Naive thymus-derived CD4-positive, alpha-beta T cell (primary cell): ENCODE results near the gene TMEM212. TPM values are rescaled to one million over a fixed set of nuclear protein-coding genes. Genes with fewer than 3 reads are reported as not detected.
"Not testable (repeated sequence)": the region's sequence is repeated elsewhere in the genome, so short reads cannot be mapped to it uniquely, and the experiment has no call there.

Source experiments
- ATAC-seq: fragments of 150-1000 bp; cut with Tn5 transposase; 2 replicates; pipeline ENCODE4 v1.10.0; 2021; ENCODE audit warnings: mild to moderate bottlenecking, moderate library complexity
- CTCF ChIA-PET: fragments of 350-600 bp; sonication (Branson Sonifier 250); formaldehyde crosslinking; loops from one replicate; lab custom pipeline; 2021; ENCODE audit warnings: antibody characterized with exemption; lab: Charles Lee
- POLR2A ChIA-PET: fragments of 350-600 bp; sonication (Branson Sonifier 250); formaldehyde crosslinking; loops from one replicate; lab custom pipeline; 2021; ENCODE audit warnings: antibody characterized with exemption, inconsistent platforms; lab: Charles Lee
- DNase-seq, 9 donors: peaks; one replicate each; pipeline versions ENCODE4 v3.0.0 to v3.0.0-alpha.2; 2020 to 2022; ENCODE audit warnings: mixed read lengths in 1 of 9
- H3K27ac ChIP-seq: one replicate; pipeline ENCODE4 v1.7.0; 2013; ENCODE audit warnings: mild to moderate bottlenecking, low read depth, low read length, moderate library complexity
- H3K27me3 ChIP-seq, 2 donors: one replicate each; pipeline ENCODE4 v1.7.0; 2013; ENCODE audit warnings: low read length in 2 of 2, mild to moderate bottlenecking in 2 of 2, moderate library complexity in 2 of 2; ENCODE audit not compliant: control insufficient read depth in 2 of 2, insufficient read depth in 2 of 2
- H3K36me3 ChIP-seq, 3 experiments: 1 replicate in 2 of 3; 2 replicates in 1 of 3; pipeline ENCODE4 v1.7.0; 2013; ENCODE audit warnings: low read length in 3 of 3, mild to moderate bottlenecking in 3 of 3, moderate library complexity in 1 of 3; ENCODE audit not compliant: insufficient read depth in 3 of 3, control insufficient read depth in 2 of 3
- H3K4me1 ChIP-seq, 2 donors: one replicate each; pipeline ENCODE4 v1.7.0; 2013; ENCODE audit warnings: low read length in 2 of 2, mild to moderate bottlenecking in 2 of 2, moderate library complexity in 1 of 2; ENCODE audit not compliant: control insufficient read depth in 2 of 2, insufficient read depth in 2 of 2
- H3K4me3 ChIP-seq: 2 replicates; pipeline ENCODE4 v1.7.0; 2013; ENCODE audit warnings: mild to moderate bottlenecking, low read length
- H3K9me3 ChIP-seq, 3 experiments: 1 replicate in 2 of 3; 2 replicates in 1 of 3; pipeline ENCODE4 v1.7.0; 2013; ENCODE audit warnings: low read length in 3 of 3; ENCODE audit not compliant: control insufficient read depth in 2 of 3
- H3K27ac Mint-ChIP-seq, 9 donors: one replicate each; pipeline ENCODE4 v1.8.0; 2020 to 2022; ENCODE audit warnings: mixed read lengths in 9 of 9, mild to moderate bottlenecking in 8 of 9, moderate library complexity in 5 of 9, inconsistent platforms in 2 of 9
- H3K27me3 Mint-ChIP-seq, 5 donors: one replicate each; pipeline ENCODE4 v1.8.0; 2021 to 2022; ENCODE audit warnings: mixed read lengths in 5 of 5, mild to moderate bottlenecking in 1 of 5
- H3K36me3 Mint-ChIP-seq, 5 donors: one replicate each; pipeline ENCODE4 v1.8.0; 2020 to 2022; ENCODE audit warnings: mixed read lengths in 5 of 5, mild to moderate bottlenecking in 3 of 5, inconsistent platforms in 1 of 5
- H3K4me1 Mint-ChIP-seq, 7 donors: one replicate each; pipeline ENCODE4 v1.8.0; 2020 to 2022; ENCODE audit warnings: mixed read lengths in 7 of 7, mild to moderate bottlenecking in 3 of 7, inconsistent platforms in 1 of 7
- H3K4me3 Mint-ChIP-seq, 10 donors: one replicate each; pipeline ENCODE4 v1.8.0; 2020 to 2022; ENCODE audit warnings: mild to moderate bottlenecking in 10 of 10, mixed read lengths in 10 of 10, moderate library complexity in 6 of 10, inconsistent platforms in 2 of 10
- H3K9me3 Mint-ChIP-seq, 11 donors: one replicate each; pipeline ENCODE4 v1.8.0; 2020 to 2022; ENCODE audit warnings: mixed read lengths in 11 of 11, mild to moderate bottlenecking in 4 of 11, inconsistent platforms in 1 of 11, moderate library complexity in 1 of 11
- intact Hi-C, 2 donors: fragments of 100-400 bp; cut with micrococcal nuclease; formaldehyde crosslinking; loops; one replicate each; pipeline ENCODE4 v1.15.1; 2023
- polyA plus RNA-seq, 2 donors: library from polyadenylated mRNA; unstranded; fragments of 300-500 nt; fragmentation: Illumina TruSeq; gene quantifications; one replicate each; pipeline ENCODE4 v1.2.3, GENCODE V29; 2021
- total RNA-seq, 6 experiments: library from RNA in 5 of 6; stranded (reverse) in 5 of 6; gene quantifications; 1 replicate in 5 of 6; 2 replicates in 1 of 6; pipeline ENCODE4 v1.2.3 and lab custom pipeline; 2021 to 2026

Gene TMEM212
- total and polyA plus RNA-seq, 7 experiments from 2014 or later = not detected

- Mint-ChIP-seq H3K4me3 (no peak overlapping the region), H3K9me3 (peaks cover 0 to 5% (median 0%) of the 10 kb centered on the region in 11 donors), H3K36me3 (no peaks in the 10 kb centered on the region), H3K27me3 (peaks cover 22 to 44% (median 42%) of the 10 kb centered on the region in 5 donors), H3K27ac (no peak overlapping the region), H3K4me1 (peaks cover 8 to 18% (median 12%) of the 10 kb centered on the region in 7 donors)
- intact Hi-C loops = no loop called here
- no peak for ATAC-seq
- DNase-seq = no peak
- H3K9me3 ChIP-seq = no peaks in the 10 kb centered on the region
- CTCF ChIA-PET = no interaction called here
- H3K27ac ChIP-seq = no peak overlapping the region
- peaks cover 0 to 8% of the 10 kb centered on the region in 2 donors for H3K27me3 ChIP-seq
- peaks cover 0 to 4% of the 10 kb centered on the region in 2 donors for H3K4me1 ChIP-seq
- POLR2A ChIA-PET = no interaction called here
- no peak overlapping the region for H3K4me3 ChIP-seq
- no peaks in the 10 kb centered on the region for H3K36me3 ChIP-seq
Observed at GRCh38 chr3:171812811-171813210, 30.3 kb upstream of the TMEM212 start.

- Histone ChIP-seq H3K27ac (no peak overlapping the region), H3K4me3 (no peak overlapping the region), H3K4me1 (peaks cover 0 to 4% of the 10 kb centered on the region in 2 donors), H3K9me3 (no peaks in the 10 kb centered on the region), H3K36me3 (no peaks in the 10 kb centered on the region), H3K27me3 (peaks cover 0 to 8% of the 10 kb centered on the region in 2 donors)
- ChIA-PET CTCF (no interaction called here), POLR2A (no interaction called here)
- Mint-ChIP-seq H3K36me3 (no peaks in the 10 kb centered on the region), H3K4me1 (peaks cover 8 to 18% (median 12%) of the 10 kb centered on the region in 7 donors), H3K27me3 (peaks cover 22 to 42% (median 40%) of the 10 kb centered on the region in 5 donors), H3K9me3 (peaks cover 0 to 8% (median 0%) of the 10 kb centered on the region in 11 donors), H3K4me3 (no peak overlapping the region), H3K27ac (peak overlapping the region in 1 of 9 donors; percentile 7)
- DNase-seq (no peak), ATAC-seq (no peak)
- intact Hi-C loops = no loop called here
Observed at GRCh38 chr3:171813278-171813896, 29.8 kb upstream of the TMEM212 start.

- H3K4me1 ChIP-seq = peaks cover 0 to 4% of the 10 kb centered on the region in 2 donors
- ChIA-PET POLR2A (no interaction called here), CTCF (no interaction called here)
- H3K4me3 ChIP-seq = no peak overlapping the region
- intact Hi-C loops = no loop called here
- Mint-ChIP-seq H3K4me1 (peaks cover 8 to 18% (median 12%) of the 10 kb centered on the region in 7 donors), H3K27me3 (peaks cover 22 to 42% (median 39%) of the 10 kb centered on the region in 5 donors), H3K9me3 (peaks cover 0 to 8% (median 0%) of the 10 kb centered on the region in 11 donors), H3K36me3 (no peaks in the 10 kb centered on the region), H3K27ac (peak overlapping the region in 1 of 9 donors; percentile 7), H3K4me3 (no peak overlapping the region)
- peaks cover 0 to 8% of the 10 kb centered on the region in 2 donors for H3K27me3 ChIP-seq
- DNase-seq (no peak), ATAC-seq (peak; percentile 66)
- H3K36me3 ChIP-seq = no peaks in the 10 kb centered on the region
- H3K9me3 ChIP-seq = no peaks in the 10 kb centered on the region
- H3K27ac ChIP-seq = no peak overlapping the region
Observed at GRCh38 chr3:171813897-171814460, 29.2 kb upstream of the TMEM212 start.

DNA sequence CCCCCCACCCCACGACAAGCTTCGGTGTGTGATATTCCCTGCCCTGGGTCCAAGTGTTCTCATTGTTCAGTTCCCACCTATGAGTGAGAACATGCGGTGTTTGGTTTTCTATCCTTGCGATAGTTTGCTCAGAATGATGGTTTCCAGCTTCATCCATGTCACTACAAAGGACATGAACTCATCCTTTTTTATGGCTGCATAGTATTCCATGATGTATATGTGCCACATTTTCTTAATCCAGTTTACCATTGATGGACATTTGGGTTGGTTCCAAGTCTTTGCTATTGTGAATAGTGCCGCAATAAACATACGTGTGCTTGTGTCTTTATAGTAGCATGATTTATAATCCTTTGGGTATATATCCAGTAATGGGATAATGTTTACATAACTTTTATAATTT is 28.5 kb upstream of the TMEM212 start:
- H3K27ac Mint-ChIP-seq, intact Hi-C loops, H3K27ac ChIP-seq, H3K4me1 ChIP-seq, H3K9me3 Mint-ChIP-seq, POLR2A ChIA-PET, ATAC-seq, H3K36me3 Mint-ChIP-seq, H3K9me3 ChIP-seq, H3K4me3 ChIP-seq, DNase-seq, H3K27me3 ChIP-seq, H3K4me3 Mint-ChIP-seq, H3K36me3 ChIP-seq, CTCF ChIA-PET: not testable (repeated sequence)
- Mint-ChIP-seq H3K27me3 (peaks cover 18 to 38% (median 32%) of the 10 kb centered on the region in 5 donors), H3K4me1 (peaks cover 4 to 13% (median 6%) of the 10 kb centered on the region in 7 donors)

GRCh38 chr3:171815973-171816595 is 27.1 kb upstream of the TMEM212 start:
- Mint-ChIP-seq H3K27ac (no peak overlapping the region), H3K4me1 (peaks cover 0 to 6% (median 0%) of the 10 kb centered on the region in 7 donors)

GRCh38 chr3:171817074-171817800 is 25.9 kb upstream of the TMEM212 start:
- intact Hi-C loops = no loop called here
- Mint-ChIP-seq H3K27ac (no peak overlapping the region), H3K36me3 (no peaks in the 10 kb centered on the region), H3K4me3 (no peak overlapping the region), H3K9me3 (peaks cover 0 to 8% (median 0%) of the 10 kb centered on the region in 11 donors), H3K4me1 (peaks cover 0 to 12% (median 6%) of the 10 kb centered on the region in 7 donors), H3K27me3 (peaks cover 3 to 20% (median 14%) of the 10 kb centered on the region in 5 donors)
- Histone ChIP-seq H3K27ac (no peak overlapping the region), H3K4me1 (no peaks in the 10 kb centered on the region), H3K27me3 (no peaks in the 10 kb centered on the region), H3K9me3 (no peaks in the 10 kb centered on the region), H3K36me3 (no peaks in the 10 kb centered on the region), H3K4me3 (no peak overlapping the region)
- ChIA-PET CTCF (no interaction called here), POLR2A (no interaction called here)
- ATAC-seq (no peak), DNase-seq (no peak)

More at GRCh38 chr3:171815973-171816595, 27.1 kb upstream of the TMEM212 start:
- no peak overlapping the region for H3K4me3 Mint-ChIP-seq
- no peaks in the 10 kb centered on the region for H3K36me3 Mint-ChIP-seq
- ChIA-PET CTCF (no interaction called here), POLR2A (no interaction called here)
- Histone ChIP-seq H3K4me1 (no peaks in the 10 kb centered on the region), H3K27me3 (peaks cover 0 to 5% of the 10 kb centered on the region in 2 donors), H3K36me3 (no peaks in the 10 kb centered on the region), H3K27ac (no peak overlapping the region), H3K9me3 (no peaks in the 10 kb centered on the region), H3K4me3 (no peak overlapping the region)
- H3K9me3 Mint-ChIP-seq = peaks cover 0 to 8% (median 0%) of the 10 kb centered on the region in 11 donors
- intact Hi-C loops = no loop called here
- no peak for ATAC-seq
- H3K27me3 Mint-ChIP-seq = peaks cover 12 to 31% (median 22%) of the 10 kb centered on the region in 5 donors
- DNase-seq = no peak
